ENCODE data around the gene PPM1L. TPM values are rescaled to one million over a fixed set of nuclear protein-coding genes. Genes with fewer than 3 reads are reported as not detected.

The PPM1L gene
- total RNA-seq, 1 experiment from 2014 or later = 13.2 TPM

DNA sequence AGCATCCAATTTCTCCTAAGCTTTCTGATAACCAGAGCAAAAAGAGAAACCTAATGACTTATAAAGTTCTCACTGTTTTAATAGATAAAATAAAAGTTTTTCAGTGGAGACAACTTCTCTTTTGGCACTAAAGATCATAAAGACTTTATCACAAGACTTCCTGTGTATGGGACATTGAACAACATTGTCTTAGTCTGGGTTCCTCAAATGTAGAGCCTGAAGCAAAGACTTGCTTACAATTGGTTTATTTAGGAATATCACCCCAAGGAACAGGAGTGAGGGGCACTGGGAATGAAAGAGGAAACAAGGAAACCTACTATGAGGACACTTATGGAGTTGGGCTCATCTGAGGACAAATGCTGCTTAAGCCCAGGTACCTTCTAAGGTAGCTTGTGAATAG, 221.7 kb downstream of the PPM1L start:
- no peak for ATAC-seq
- ChIA-PET POLR2A (no interaction called here), RAD21 (ENCODE audit: low non-redundant PET in 1 of 2, low total read pairs in 2 of 2, uncharacterized antibody in 2 of 2, unreplicated experiment in 2 of 2) (no interaction called here), CTCF (no interaction called here)
- H4K20me1 ChIP-seq (ENCODE audit: insufficient read depth) = no peaks in the 10 kb centered on the region
- H2AFZ ChIP-seq (ENCODE audit: low read depth, low read length, poor library complexity, severe bottlenecking) = no peak overlapping the region
- no peaks in the 10 kb centered on the region for H3K9me2 ChIP-seq (ENCODE audit: insufficient read depth)
- TF ChIP-seq CBX3 (IDR thresholded peaks at IDR 0.05; ENCODE audit: low read depth) (no peak), EZH2 (IDR thresholded peaks at IDR 0.05) (no peak), SRF (IDR thresholded peaks at IDR 0.05; ENCODE audit: low read depth) (no peak), FOSL1 (IDR thresholded peaks at IDR 0.05; ENCODE audit: low read depth) (no peak), ZFX (IDR thresholded peaks at IDR 0.05) (no peak), ELF1 (IDR thresholded peaks at IDR 0.05; ENCODE audit: borderline replicate concordance, low read depth) (no peak)
- TF ChIP-seq, protein P1, sequence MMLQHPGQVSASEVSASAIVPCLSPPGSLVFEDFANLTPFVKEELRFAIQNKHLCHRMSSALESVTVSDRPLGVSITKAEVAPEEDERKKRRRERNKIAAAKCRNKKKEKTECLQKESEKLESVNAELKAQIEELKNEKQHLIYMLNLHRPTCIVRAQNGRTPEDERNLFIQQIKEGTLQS (IDR thresholded peaks at IDR 0.05) = no peak
- no peaks in the 10 kb centered on the region for H3K9me3 ChIP-seq (ENCODE audit: control insufficient read depth in 1 of 2, insufficient read depth in 1 of 2, low read depth in 1 of 2, low read length in 2 of 2)
- H3K27ac ChIP-seq (ENCODE audit: low read depth, low read length) = no peak overlapping the region
- DNase-seq (ENCODE audit: low read depth, low spot score) = no peak
- no peaks in the 10 kb centered on the region for H3K4me1 ChIP-seq (ENCODE audit: control insufficient read depth in 1 of 2, insufficient read depth in 2 of 2, low read length in 2 of 2)
- H3K4me3 ChIP-seq (replicated peaks in 1 of 2; ENCODE audit: low read depth in 1 of 2, low read length in 2 of 2) = no peak overlapping the region
- intact Hi-C loops (cut with micrococcal nuclease) = no loop called here
- H3K27me3 ChIP-seq (ENCODE audit: insufficient read depth, low read length) = no peaks in the 10 kb centered on the region
- no peak overlapping the region for H3K4me2 ChIP-seq (ENCODE audit: low read length)
- H3K36me3 ChIP-seq (ENCODE audit: control insufficient read depth in 1 of 2, insufficient read depth in 2 of 2, low read length in 2 of 2) = no peaks in the 10 kb centered on the region
- H3K79me2 ChIP-seq (ENCODE audit: insufficient read depth, low read length) = no peaks in the 10 kb centered on the region
- H3K9ac ChIP-seq (ENCODE audit: low read length) = no peak overlapping the region
- BruUV-seq (replicated peaks) = no TSS peak

DNA sequence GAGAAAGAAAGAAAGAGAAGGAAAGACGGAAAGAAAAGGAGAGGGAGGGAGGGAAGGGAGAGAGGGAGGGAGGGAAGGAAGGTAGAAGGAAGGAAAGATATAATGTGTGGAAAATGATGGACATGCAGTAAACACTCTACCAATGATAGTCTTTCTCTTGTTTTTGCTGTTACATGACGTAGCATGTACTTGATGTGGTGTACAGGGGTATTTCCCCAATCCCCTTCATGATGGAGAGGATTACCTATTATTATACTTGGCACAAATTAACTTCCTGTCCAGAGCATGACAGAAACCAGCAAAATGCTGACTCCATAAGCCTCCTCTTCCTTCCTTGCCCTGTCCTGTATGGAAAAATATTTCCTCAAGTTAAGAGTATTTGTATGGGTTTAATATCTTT, 224.7 kb downstream of the PPM1L start:
- DNase-seq (ENCODE audit: low read depth, low spot score) (no peak), ATAC-seq (no peak)
- BruUV-seq (replicated peaks) = no TSS peak
- RAD21 ChIA-PET (ENCODE audit: low non-redundant PET in 1 of 2, low total read pairs in 2 of 2, uncharacterized antibody in 2 of 2, unreplicated experiment in 2 of 2) = no interaction called here
- H3K4me1 ChIP-seq (ENCODE audit: control insufficient read depth in 1 of 2, insufficient read depth in 2 of 2, low read length in 2 of 2) = no peaks in the 10 kb centered on the region
- H3K27ac ChIP-seq (ENCODE audit: low read depth, low read length) = no peak overlapping the region
- no peaks in the 10 kb centered on the region for H3K9me2 ChIP-seq (ENCODE audit: insufficient read depth)
- no peaks in the 10 kb centered on the region for H3K27me3 ChIP-seq (ENCODE audit: insufficient read depth, low read length)
- intact Hi-C loops (cut with micrococcal nuclease) = no loop called here
- CTCF ChIA-PET = no interaction called here
- H3K4me2 ChIP-seq (ENCODE audit: low read length) = no peak overlapping the region
- H3K36me3 ChIP-seq (ENCODE audit: control insufficient read depth in 1 of 2, insufficient read depth in 2 of 2, low read length in 2 of 2) = no peaks in the 10 kb centered on the region
- no peaks in the 10 kb centered on the region for H3K9me3 ChIP-seq (ENCODE audit: control insufficient read depth in 1 of 2, insufficient read depth in 1 of 2, low read depth in 1 of 2, low read length in 2 of 2)
- no peak overlapping the region for H3K9ac ChIP-seq (ENCODE audit: low read length)
- H3K4me3 ChIP-seq (replicated peaks in 1 of 2; ENCODE audit: low read depth in 1 of 2, low read length in 2 of 2) = no peak overlapping the region
- H3K79me2 ChIP-seq (ENCODE audit: insufficient read depth, low read length) = no peaks in the 10 kb centered on the region
- H4K20me1 ChIP-seq (ENCODE audit: insufficient read depth) = no peaks in the 10 kb centered on the region
- POLR2A ChIA-PET = no interaction called here
- H2AFZ ChIP-seq (ENCODE audit: low read depth, low read length, poor library complexity, severe bottlenecking) = no peak overlapping the region
- TF ChIP-seq, protein P2, sequence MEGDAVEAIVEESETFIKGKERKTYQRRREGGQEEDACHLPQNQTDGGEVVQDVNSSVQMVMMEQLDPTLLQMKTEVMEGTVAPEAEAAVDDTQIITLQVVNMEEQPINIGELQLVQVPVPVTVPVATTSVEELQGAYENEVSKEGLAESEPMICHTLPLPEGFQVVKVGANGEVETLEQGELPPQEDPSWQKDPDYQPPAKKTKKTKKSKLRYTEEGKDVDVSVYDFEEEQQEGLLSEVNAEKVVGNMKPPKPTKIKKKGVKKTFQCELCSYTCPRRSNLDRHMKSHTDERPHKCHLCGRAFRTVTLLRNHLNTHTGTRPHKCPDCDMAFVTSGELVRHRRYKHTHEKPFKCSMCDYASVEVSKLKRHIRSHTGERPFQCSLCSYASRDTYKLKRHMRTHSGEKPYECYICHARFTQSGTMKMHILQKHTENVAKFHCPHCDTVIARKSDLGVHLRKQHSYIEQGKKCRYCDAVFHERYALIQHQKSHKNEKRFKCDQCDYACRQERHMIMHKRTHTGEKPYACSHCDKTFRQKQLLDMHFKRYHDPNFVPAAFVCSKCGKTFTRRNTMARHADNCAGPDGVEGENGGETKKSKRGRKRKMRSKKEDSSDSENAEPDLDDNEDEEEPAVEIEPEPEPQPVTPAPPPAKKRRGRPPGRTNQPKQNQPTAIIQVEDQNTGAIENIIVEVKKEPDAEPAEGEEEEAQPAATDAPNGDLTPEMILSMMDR (IDR thresholded peaks at IDR 0.05 in 2 of 3, conservative IDR thresholded peaks at IDR 0.05 in 1 of 3; ENCODE audit: borderline replicate concordance in 1 of 3, insufficient read depth in 1 of 3, low read depth in 2 of 3, low read length in 2 of 3) = no peak
- TF ChIP-seq ELF1 (IDR thresholded peaks at IDR 0.05; ENCODE audit: borderline replicate concordance, low read depth) (no peak), FOSL1 (IDR thresholded peaks at IDR 0.05; ENCODE audit: low read depth) (no peak), SP1 (IDR thresholded peaks at IDR 0.05; ENCODE audit: low read depth) (no peak), YY1 (IDR thresholded peaks at IDR 0.05; ENCODE audit: extremely low read depth, insufficient replicate concordance, low read depth, low read length) (no peak)
- TF ChIP-seq, protein P3, sequence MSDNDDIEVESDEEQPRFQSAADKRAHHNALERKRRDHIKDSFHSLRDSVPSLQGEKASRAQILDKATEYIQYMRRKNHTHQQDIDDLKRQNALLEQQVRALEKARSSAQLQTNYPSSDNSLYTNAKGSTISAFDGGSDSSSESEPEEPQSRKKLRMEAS (IDR thresholded peaks at IDR 0.05) = no peak
- TF ChIP-seq, protein P4, sequence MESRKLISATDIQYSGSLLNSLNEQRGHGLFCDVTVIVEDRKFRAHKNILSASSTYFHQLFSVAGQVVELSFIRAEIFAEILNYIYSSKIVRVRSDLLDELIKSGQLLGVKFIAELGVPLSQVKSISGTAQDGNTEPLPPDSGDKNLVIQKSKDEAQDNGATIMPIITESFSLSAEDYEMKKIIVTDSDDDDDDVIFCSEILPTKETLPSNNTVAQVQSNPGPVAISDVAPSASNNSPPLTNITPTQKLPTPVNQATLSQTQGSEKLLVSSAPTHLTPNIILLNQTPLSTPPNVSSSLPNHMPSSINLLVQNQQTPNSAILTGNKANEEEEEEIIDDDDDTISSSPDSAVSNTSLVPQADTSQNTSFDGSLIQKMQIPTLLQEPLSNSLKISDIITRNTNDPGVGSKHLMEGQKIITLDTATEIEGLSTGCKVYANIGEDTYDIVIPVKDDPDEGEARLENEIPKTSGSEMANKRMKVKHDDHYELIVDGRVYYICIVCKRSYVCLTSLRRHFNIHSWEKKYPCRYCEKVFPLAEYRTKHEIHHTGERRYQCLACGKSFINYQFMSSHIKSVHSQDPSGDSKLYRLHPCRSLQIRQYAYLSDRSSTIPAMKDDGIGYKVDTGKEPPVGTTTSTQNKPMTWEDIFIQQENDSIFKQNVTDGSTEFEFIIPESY (IDR thresholded peaks at IDR 0.05; ENCODE audit: extremely low read depth, insufficient replicate concordance, low read length) = no peak
- TF ChIP-seq, protein P5, sequence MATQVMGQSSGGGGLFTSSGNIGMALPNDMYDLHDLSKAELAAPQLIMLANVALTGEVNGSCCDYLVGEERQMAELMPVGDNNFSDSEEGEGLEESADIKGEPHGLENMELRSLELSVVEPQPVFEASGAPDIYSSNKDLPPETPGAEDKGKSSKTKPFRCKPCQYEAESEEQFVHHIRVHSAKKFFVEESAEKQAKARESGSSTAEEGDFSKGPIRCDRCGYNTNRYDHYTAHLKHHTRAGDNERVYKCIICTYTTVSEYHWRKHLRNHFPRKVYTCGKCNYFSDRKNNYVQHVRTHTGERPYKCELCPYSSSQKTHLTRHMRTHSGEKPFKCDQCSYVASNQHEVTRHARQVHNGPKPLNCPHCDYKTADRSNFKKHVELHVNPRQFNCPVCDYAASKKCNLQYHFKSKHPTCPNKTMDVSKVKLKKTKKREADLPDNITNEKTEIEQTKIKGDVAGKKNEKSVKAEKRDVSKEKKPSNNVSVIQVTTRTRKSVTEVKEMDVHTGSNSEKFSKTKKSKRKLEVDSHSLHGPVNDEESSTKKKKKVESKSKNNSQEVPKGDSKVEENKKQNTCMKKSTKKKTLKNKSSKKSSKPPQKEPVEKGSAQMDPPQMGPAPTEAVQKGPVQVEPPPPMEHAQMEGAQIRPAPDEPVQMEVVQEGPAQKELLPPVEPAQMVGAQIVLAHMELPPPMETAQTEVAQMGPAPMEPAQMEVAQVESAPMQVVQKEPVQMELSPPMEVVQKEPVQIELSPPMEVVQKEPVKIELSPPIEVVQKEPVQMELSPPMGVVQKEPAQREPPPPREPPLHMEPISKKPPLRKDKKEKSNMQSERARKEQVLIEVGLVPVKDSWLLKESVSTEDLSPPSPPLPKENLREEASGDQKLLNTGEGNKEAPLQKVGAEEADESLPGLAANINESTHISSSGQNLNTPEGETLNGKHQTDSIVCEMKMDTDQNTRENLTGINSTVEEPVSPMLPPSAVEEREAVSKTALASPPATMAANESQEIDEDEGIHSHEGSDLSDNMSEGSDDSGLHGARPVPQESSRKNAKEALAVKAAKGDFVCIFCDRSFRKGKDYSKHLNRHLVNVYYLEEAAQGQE (IDR thresholded peaks at IDR 0.05; ENCODE audit: low read depth) = no peak

Data from HCT116 (cell line).